ENCODE results near the gene ABLIM1.

DNA sequence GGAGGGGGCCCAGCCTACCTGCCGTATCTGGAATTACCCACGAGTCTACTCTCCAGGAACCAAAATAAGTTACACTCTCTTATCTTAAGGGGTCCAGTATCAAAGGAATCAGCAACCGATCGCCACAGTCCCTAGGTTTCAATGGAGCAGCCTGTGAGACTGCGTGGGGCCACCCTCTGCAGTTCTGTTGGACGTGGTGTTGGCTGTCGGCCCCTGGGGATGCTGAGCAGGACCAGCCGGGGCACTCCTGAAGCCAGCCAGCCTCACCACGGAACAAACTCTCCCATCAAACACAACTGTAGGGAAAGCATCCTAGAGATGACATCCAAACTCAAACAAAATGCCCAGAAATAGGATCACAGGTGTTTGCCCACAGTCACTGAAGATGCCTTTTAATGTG is 25.5 kb upstream of the ABLIM1 start:
- no peak for TF ChIP-seq TARDBP (IDR thresholded peaks at IDR 0.05)
- TF ChIP-seq SUZ12 (IDR thresholded peaks at IDR 0.05) = no peak
- TF ChIP-seq SP1 (IDR thresholded peaks at IDR 0.05) = no peak
- TF ChIP-seq ZNF384 (IDR thresholded peaks at IDR 0.05) = no peak
- no peak for TF ChIP-seq FOXK2 (IDR thresholded peaks at IDR 0.05)
- TF ChIP-seq NFRKB (IDR thresholded peaks at IDR 0.05) = no peak
- no peak for TF ChIP-seq BHLHE40 (IDR thresholded peaks at IDR 0.05; ENCODE audit: borderline replicate concordance)
- no peak for TF ChIP-seq FOXA1 (IDR thresholded peaks at IDR 0.05)
- TF ChIP-seq ELF4 (IDR thresholded peaks at IDR 0.05) = no peak
- TF ChIP-seq CTBP1 (IDR thresholded peaks at IDR 0.05; ENCODE audit: borderline replicate concordance) = no peak
- no peak for TF ChIP-seq L3MBTL2 (conservative IDR thresholded peaks at IDR 0.05)
- TF ChIP-seq ARNT (IDR thresholded peaks at IDR 0.05) = no peak
- no peak for TF ChIP-seq HDGF (IDR thresholded peaks at IDR 0.05; ENCODE audit: borderline replicate concordance)
- TF ChIP-seq FOXM1 (IDR thresholded peaks at IDR 0.05; ENCODE audit: borderline replicate concordance) = no peak

Data from HEK293T (cell line).